GM21528 (cell line): Measurements from ENCODE around the gene BMPER.
A peak's percentile ranks its signal among the peaks of the same experiment; 100 is the strongest.

Experiments
- ATAC-seq: cut with Tn5 transposase; IDR thresholded peaks from one replicate; pipeline ENCODE4 v1.9.1; 2021; ENCODE audit warnings: mild to moderate bottlenecking, moderate library complexity; ENCODE audit not compliant: unreplicated experiment, low FRiP score

Gene BMPER

GRCh38 chr7:33887266-33887975 is 17.9 kb upstream of the BMPER start:
- ATAC-seq = no peak

GRCh38 chr7:33888166-33888565 is 17.2 kb upstream of the BMPER start:
- ATAC-seq = no peak

- no peak for ATAC-seq
These were observed 12.4 kb upstream of the BMPER start for GRCh38 chr7:33892945-33893344.

GRCh38 chr7:33893377-33893776 is 12.0 kb upstream of the BMPER start:
- no peak for ATAC-seq

GRCh38 chr7:33895025-33895804 is 10.1 kb upstream of the BMPER start:
- ATAC-seq = peak; percentile 99

GRCh38 chr7:33900501-33900900 is 4.8 kb upstream of the BMPER start:
- no peak for ATAC-seq

GRCh38 chr7:33901199-33901598 is 4.1 kb upstream of the BMPER start:
- no peak for ATAC-seq

GRCh38 chr7:33901847-33902246 is 3.5 kb upstream of the BMPER start:
- no peak for ATAC-seq

- no peak for ATAC-seq
These were observed 2.6 kb upstream of the BMPER start for GRCh38 chr7:33902746-33903145.

GRCh38 chr7:33903791-33904680 is 1.3 kb upstream of the BMPER start:
- ATAC-seq = no peak

GRCh38 chr7:33904681-33905388 is 504 bp upstream of the BMPER start:
- ATAC-seq = no peak

GRCh38 chr7:33906697-33907096 is 1.4 kb downstream of the BMPER start:
- no peak for ATAC-seq

GRCh38 chr7:33907625-33908024 is 2.3 kb downstream of the BMPER start:
- ATAC-seq = no peak

- ATAC-seq = no peak
These were observed 4.0 kb downstream of the BMPER start for GRCh38 chr7:33909318-33909717.

- no peak for ATAC-seq
These were observed 4.4 kb downstream of the BMPER start for GRCh38 chr7:33909755-33910154.

GRCh38 chr7:33910756-33911155 is 5.4 kb downstream of the BMPER start:
- ATAC-seq = no peak

GRCh38 chr7:33916357-33917081 is 11.2 kb downstream of the BMPER start:
- no peak for ATAC-seq

GRCh38 chr7:33917661-33918060 is 12.3 kb downstream of the BMPER start:
- ATAC-seq = no peak

- ATAC-seq = no peak
These were observed 13.3 kb downstream of the BMPER start for GRCh38 chr7:33918438-33919143.
